Neural progenitor cell (in vitro differentiated cells): ENCODE data around the gene INA. TPM values are rescaled to one million over a fixed set of nuclear protein-coding genes. Genes with fewer than 3 reads are reported as not detected.
"Not testable (repeated sequence)": the region's sequence is repeated elsewhere in the genome, so short reads cannot be mapped to it uniquely, and the experiment has no call there.

Source experiments
- DNase-seq: peaks from one replicate; pipeline ENCODE4 v3.0.0-alpha.2; 2016; ENCODE audit warnings: low spot score
- H2AFZ ChIP-seq: fragments of 200-600 bp; sonication (generic); replicated peaks from 2 replicates; pipeline ENCODE4 v1.6.1; 2016; ENCODE audit warnings: antibody characterized with exemption
- H3F3A ChIP-seq: fragments of 200-600 bp; sonication (generic); 2 replicates; pipeline ENCODE4 v1.6.1; 2016; ENCODE audit warnings: antibody characterized with exemption, low read depth
- H3K27ac ChIP-seq: fragments of 200-600 bp; sonication (generic); 2 replicates; pipeline ENCODE4 v1.5.1; 2016; ENCODE audit warnings: mild to moderate bottlenecking
- H3K27me3 ChIP-seq: fragments of 200-600 bp; sonication (generic); 2 replicates; pipeline ENCODE4 v1.6.1; 2016; ENCODE audit warnings: mild to moderate bottlenecking, moderate library complexity
- H3K36me3 ChIP-seq: fragments of 200-600 bp; sonication (generic); 2 replicates; pipeline ENCODE4 v1.5.1; 2016
- H3K4me1 ChIP-seq: fragments of 200-600 bp; sonication (generic); 2 replicates; pipeline ENCODE4 v1.6.1; 2016; ENCODE audit warnings: mixed run types
- H3K4me2 ChIP-seq: fragments of 200-600 bp; sonication (generic); 2 replicates; pipeline ENCODE4 v1.6.1; 2016
- H3K4me3 ChIP-seq: fragments of 200-600 bp; sonication (generic); 2 replicates; pipeline ENCODE4 v1.5.1; 2016
- H3K79me2 ChIP-seq: fragments of 200-600 bp; sonication (generic); 2 replicates; pipeline ENCODE4 v1.6.1; 2016; ENCODE audit warnings: low read depth
- H3K9ac ChIP-seq: fragments of 200-600 bp; sonication (generic); 2 replicates; pipeline ENCODE4 v1.6.1; 2016
- H3K9me3 ChIP-seq: fragments of 200-600 bp; sonication (generic); 2 replicates; pipeline ENCODE4 v1.5.1; 2016; ENCODE audit warnings: low read depth
- H4K20me1 ChIP-seq: fragments of 200-600 bp; sonication (generic); 2 replicates; pipeline ENCODE4 v1.6.1; 2016; ENCODE audit warnings: low read depth
- H3K27ac Mint-ChIP-seq: 3 replicates; pipeline ENCODE4 v1.8.0; 2021; ENCODE audit warnings: mixed read lengths
- H3K27me3 Mint-ChIP-seq: 2 replicates; pipeline ENCODE4 v1.8.0; 2022; ENCODE audit warnings: low read depth, mild to moderate bottlenecking, inconsistent platforms, moderate library complexity, mixed read lengths; ENCODE audit not compliant: insufficient read depth
- H3K36me3 Mint-ChIP-seq: 3 replicates; pipeline ENCODE4 v1.8.0; 2021; ENCODE audit warnings: mixed read lengths
- H3K4me1 Mint-ChIP-seq: 3 replicates; pipeline ENCODE4 v1.8.0; 2021; ENCODE audit warnings: mixed read lengths
- H3K4me3 Mint-ChIP-seq: 3 replicates; pipeline ENCODE4 v1.8.0; 2021; ENCODE audit warnings: mild to moderate bottlenecking, moderate library complexity, mixed read lengths
- H3K9me3 Mint-ChIP-seq: 3 replicates; pipeline ENCODE4 v1.8.0; 2020; ENCODE audit warnings: mixed read lengths
- EZH2 ChIP-seq: fragments of 200-600 bp; sonication (generic); IDR thresholded peaks from 2 replicates; pipeline ENCODE4 v1.6.1; 2017; ENCODE audit warnings: antibody characterized with exemption, mild to moderate bottlenecking, moderate library complexity
- EZH2phosphoT487 ChIP-seq: fragments of 200-600 bp; sonication (generic); IDR thresholded peaks from 2 replicates; pipeline ENCODE4 v1.6.1; 2017; ENCODE audit warnings: antibody characterized with exemption
- total RNA-seq: library from RNA; depleted of rRNA; stranded (reverse); fragments of >200 nt; gene quantifications from 2 replicates; pipeline ENCODE4 v1.2.3, GENCODE V29; 2015; ENCODE audit warnings: low replicate concordance
- TF ChIP-seq, protein P1 (sequence below): fragments of 200-600 bp; sonication (generic); IDR thresholded peaks from 2 replicates; pipeline ENCODE4 v1.5.1; 2017; ENCODE audit warnings: antibody characterized with exemption, mild to moderate bottlenecking

The INA gene
- total RNA-seq, 1 donor from 2014 or later: 9.7 TPM

DNA sequence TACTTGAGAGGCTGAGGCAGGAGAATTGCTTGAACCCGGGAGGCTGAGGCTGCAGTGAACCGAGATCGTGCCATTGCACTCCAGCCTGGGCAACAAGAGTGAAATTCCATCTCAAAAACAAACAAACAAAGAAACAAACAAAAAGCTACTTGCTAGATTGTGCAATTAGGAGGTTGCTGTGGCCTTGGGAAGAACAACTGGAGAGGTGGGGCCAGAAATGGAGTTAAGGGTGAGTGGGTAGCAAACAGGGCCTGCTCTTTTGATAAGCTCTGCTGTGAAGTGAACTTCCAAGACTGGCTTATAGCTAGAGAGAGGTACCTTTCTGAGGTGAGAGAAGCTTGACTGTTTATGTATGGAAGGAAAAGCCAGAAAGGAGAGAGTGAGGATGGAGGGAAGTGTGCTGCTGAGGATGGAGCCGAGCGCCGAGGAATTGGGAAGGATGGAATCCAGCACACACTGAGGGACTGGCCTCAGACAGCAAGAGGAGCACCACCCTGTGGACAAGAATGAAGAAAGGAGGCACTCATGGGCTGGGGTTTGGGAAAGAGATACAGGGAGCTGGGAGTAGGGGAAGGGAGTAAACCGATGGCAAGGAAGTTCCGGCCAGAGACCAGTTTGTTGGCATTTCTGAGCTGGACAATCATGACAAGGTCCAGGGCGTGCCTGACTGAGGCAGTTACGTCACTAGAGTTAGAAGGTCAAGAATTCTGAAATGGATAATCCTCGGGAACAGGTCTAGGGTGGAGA is 38.3 kb upstream of the INA start:
- Histone ChIP-seq H3K79me2 (no peaks in the 10 kb centered on the region), H3K27me3 (no peaks in the 10 kb centered on the region), H3K36me3 (no peaks in the 10 kb centered on the region), H2AFZ (peak overlapping the region; percentile 95), H4K20me1 (no peaks in the 10 kb centered on the region), H3K4me2 (no peak overlapping the region), H3K9ac (no peak overlapping the region), H3K27ac (no peak overlapping the region), H3K9me3 (no peaks in the 10 kb centered on the region), H3K4me1 (peaks cover 9% of the 10 kb centered on the region), H3K4me3 (no peak overlapping the region), H3F3A (peaks cover 5% of the 10 kb centered on the region)
- peak overlapping the region; percentile 53 for H3K4me3 Mint-ChIP-seq
- no peaks in the 10 kb centered on the region for H3K36me3 Mint-ChIP-seq
- peaks cover 2% of the 10 kb centered on the region for H3K27me3 Mint-ChIP-seq
- TF ChIP-seq, protein P1, sequence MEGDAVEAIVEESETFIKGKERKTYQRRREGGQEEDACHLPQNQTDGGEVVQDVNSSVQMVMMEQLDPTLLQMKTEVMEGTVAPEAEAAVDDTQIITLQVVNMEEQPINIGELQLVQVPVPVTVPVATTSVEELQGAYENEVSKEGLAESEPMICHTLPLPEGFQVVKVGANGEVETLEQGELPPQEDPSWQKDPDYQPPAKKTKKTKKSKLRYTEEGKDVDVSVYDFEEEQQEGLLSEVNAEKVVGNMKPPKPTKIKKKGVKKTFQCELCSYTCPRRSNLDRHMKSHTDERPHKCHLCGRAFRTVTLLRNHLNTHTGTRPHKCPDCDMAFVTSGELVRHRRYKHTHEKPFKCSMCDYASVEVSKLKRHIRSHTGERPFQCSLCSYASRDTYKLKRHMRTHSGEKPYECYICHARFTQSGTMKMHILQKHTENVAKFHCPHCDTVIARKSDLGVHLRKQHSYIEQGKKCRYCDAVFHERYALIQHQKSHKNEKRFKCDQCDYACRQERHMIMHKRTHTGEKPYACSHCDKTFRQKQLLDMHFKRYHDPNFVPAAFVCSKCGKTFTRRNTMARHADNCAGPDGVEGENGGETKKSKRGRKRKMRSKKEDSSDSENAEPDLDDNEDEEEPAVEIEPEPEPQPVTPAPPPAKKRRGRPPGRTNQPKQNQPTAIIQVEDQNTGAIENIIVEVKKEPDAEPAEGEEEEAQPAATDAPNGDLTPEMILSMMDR: peak; percentile 50
- TF ChIP-seq EZH2phosphoT487: no peak
- no peak for TF ChIP-seq EZH2
- DNase-seq: peak; percentile 58
- peaks cover 11% of the 10 kb centered on the region for H3K4me1 Mint-ChIP-seq
- peak overlapping the region; percentile 82 for H3K27ac Mint-ChIP-seq
- no peaks in the 10 kb centered on the region for H3K9me3 Mint-ChIP-seq

DNA sequence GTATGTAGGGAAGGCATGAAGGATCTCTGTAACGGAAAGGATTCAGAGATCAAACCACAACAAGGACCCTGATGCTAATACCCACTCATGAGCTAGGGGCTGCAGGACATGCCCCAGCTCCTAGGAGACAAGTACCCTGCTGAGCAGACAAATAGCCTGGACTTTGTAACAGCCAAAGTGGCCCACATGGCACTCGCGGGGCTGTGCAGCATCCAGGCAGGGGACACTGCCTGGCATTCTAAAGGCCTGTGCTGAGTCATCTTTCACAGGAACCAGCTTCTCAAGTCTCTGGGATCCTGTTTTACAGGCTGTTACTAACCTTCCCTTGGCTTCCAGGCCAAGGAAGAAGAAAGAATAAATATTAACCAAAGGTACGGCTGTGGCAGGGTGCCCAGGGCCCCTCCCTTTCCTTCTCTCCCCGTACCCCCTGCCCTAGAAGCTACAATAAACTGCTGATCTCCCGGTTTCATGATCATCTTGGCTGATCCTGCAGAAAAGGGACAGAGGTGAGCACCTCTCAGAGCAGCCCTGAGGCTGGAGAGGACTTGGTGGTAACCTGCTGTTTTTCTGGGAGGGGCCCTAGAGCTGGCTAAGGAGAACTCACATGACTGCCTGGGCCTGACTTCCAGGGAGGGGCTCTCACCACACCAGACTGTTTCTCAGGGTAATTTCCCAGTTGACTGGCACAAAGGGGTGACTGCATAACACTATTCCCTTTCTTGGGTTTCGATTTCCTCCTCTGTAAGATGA is 35.5 kb upstream of the INA start:
- no peaks in the 10 kb centered on the region for H3K79me2 ChIP-seq
- Mint-ChIP-seq H3K9me3 (no peaks in the 10 kb centered on the region), H3K36me3 (no peaks in the 10 kb centered on the region), H3K27me3 (peaks cover 2% of the 10 kb centered on the region), H3K4me1 (peaks cover 14% of the 10 kb centered on the region), H3K4me3 (no peak overlapping the region), H3K27ac (peak overlapping the region; percentile 7)
- no peaks in the 10 kb centered on the region for H3K27me3 ChIP-seq
- peaks cover 9% of the 10 kb centered on the region for H3K4me1 ChIP-seq
- no peaks in the 10 kb centered on the region for H3K9me3 ChIP-seq
- H3K36me3 ChIP-seq: no peaks in the 10 kb centered on the region
- no peak overlapping the region for H3K4me3 ChIP-seq
- H3K9ac ChIP-seq: no peak overlapping the region
- no peak overlapping the region for H3K27ac ChIP-seq
- TF ChIP-seq EZH2 (no peak), EZH2phosphoT487 (no peak)
- TF ChIP-seq, protein P1: no peak
- H3K4me2 ChIP-seq: peak overlapping the region; percentile 29
- H3F3A ChIP-seq: peaks cover 5% of the 10 kb centered on the region
- peak; percentile 23 for DNase-seq
- H2AFZ ChIP-seq: peak overlapping the region; percentile 72
- no peaks in the 10 kb centered on the region for H4K20me1 ChIP-seq

DNA sequence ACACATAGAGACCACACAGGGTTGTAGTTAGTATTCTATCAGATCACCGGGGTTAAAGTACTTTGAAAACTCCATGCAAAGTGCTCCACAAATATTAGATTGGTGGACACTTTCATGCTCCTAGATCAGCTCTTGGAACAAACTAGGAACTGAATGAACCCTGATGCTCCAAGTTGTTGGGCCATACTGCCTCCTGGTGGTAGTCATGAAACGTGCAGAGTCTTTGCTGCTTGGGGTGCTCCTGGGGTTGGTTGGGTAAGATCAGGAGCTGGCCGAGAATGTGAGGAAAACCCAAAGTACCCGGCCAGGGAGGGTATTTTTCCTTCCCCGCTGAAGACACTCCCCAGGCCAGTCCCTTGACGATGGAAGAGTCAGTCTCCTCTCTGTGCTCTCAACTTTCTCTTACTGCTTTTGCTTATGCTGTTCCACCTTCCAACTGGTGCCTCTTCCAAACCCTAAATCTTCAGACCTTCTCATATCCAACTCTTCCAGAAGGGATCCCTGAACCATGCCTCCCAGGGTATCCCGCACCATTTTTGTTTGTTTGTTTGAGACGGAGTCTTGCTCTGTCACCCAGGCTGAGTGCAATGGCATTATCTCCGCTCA is 32.2 kb upstream of the INA start:
- no peak for TF ChIP-seq EZH2
- TF ChIP-seq, protein P1: peak; percentile 93
- Mint-ChIP-seq H3K27me3 (no peaks in the 10 kb centered on the region), H3K27ac (peak overlapping the region; percentile 58), H3K36me3 (no peaks in the 10 kb centered on the region), H3K9me3 (peaks cover 2% of the 10 kb centered on the region), H3K4me3 (no peak overlapping the region), H3K4me1 (peaks cover 14% of the 10 kb centered on the region)
- H3K27me3 ChIP-seq: no peaks in the 10 kb centered on the region
- no peak overlapping the region for H3K27ac ChIP-seq
- H3K36me3 ChIP-seq: no peaks in the 10 kb centered on the region
- DNase-seq: peak; percentile 81
- no peak overlapping the region for H3K9ac ChIP-seq
- H2AFZ ChIP-seq: no peak overlapping the region
- no peak overlapping the region for H3K4me2 ChIP-seq
- H3K79me2 ChIP-seq: no peaks in the 10 kb centered on the region
- H3K9me3 ChIP-seq: no peaks in the 10 kb centered on the region
- peaks cover 9% of the 10 kb centered on the region for H3K4me1 ChIP-seq
- H3K4me3 ChIP-seq: no peak overlapping the region
- no peaks in the 10 kb centered on the region for H4K20me1 ChIP-seq
- no peaks in the 10 kb centered on the region for H3F3A ChIP-seq

DNA sequence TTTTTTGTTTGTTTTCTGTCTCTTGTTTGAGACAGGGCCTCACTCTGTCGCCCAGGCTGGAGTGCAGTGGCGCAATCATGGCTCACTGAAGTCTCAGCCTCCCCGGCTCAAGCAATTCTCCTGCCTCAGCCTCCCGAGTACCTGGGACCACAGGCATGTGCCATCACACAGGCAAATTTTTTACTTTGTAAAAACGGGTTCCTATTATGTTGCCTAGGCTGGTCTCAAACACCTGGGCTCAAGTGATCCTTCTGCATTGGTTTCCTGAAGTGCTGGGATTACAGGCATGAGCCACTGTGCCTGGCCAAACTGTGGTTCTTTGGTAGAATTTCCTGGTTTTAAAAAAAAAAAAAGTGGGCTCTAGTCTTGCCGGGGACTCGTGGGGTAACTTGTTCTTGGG is 31.4 kb upstream of the INA start, which contains the start of gene RPEL1:
TSS of gene RPEL1 (plus strand) at position 301 of the 400 bp plus-strand sequence. CDS start 110 bp downstream, outside the sequence.
- H3K9me3 Mint-ChIP-seq: not testable (repeated sequence)
- H3K4me1 Mint-ChIP-seq: peaks cover 14% of the 10 kb centered on the region

More for the DNA sequence above, 31.4 kb upstream of the INA start, which contains the start of gene RPEL1:
- not testable (repeated sequence) for H3K4me1 ChIP-seq, H3K27ac ChIP-seq, H3K9me3 ChIP-seq, H3K79me2 ChIP-seq, H3F3A ChIP-seq, H3K27me3 Mint-ChIP-seq, H3K36me3 ChIP-seq, H3K4me2 ChIP-seq, H3K4me3 ChIP-seq, H4K20me1 ChIP-seq, H2AFZ ChIP-seq, H3K27me3 ChIP-seq, DNase-seq, H3K9ac ChIP-seq, H3K4me3 Mint-ChIP-seq, H3K36me3 Mint-ChIP-seq
- H3K27ac Mint-ChIP-seq: peak within 1 kb of the TSS; percentile 58
